Activated CD8-positive, alpha-beta T cell treated with anti-CD3 and anti-CD28 coated beads for 36 hours (primary cell): ENCODE results near the gene ZNF526. TPM values are rescaled to one million over a fixed set of nuclear protein-coding genes. Genes with fewer than 3 reads are reported as not detected.

Source experiments
- ATAC-seq: fragments of 200-7000 bp; cut with Tn5 transposase; one replicate; pipeline ENCODE4 v1.10.0; 2021; ENCODE audit warnings: mild to moderate bottlenecking, moderate library complexity
- CTCF ChIA-PET: fragments of 350-600 bp; sonication (Branson Sonifier 250); formaldehyde crosslinking; loops from one replicate; lab custom pipeline; 2021; ENCODE audit warnings: antibody characterized with exemption; lab: Charles Lee
- POLR2A ChIA-PET: fragments of 350-600 bp; sonication (Branson Sonifier 250); formaldehyde crosslinking; loops from one replicate; lab custom pipeline; 2021; ENCODE audit warnings: antibody characterized with exemption; lab: Charles Lee
- DNase-seq: peaks from one replicate; pipeline ENCODE4 v3.0.0-alpha.2; 2020
- H3K27ac Mint-ChIP-seq: one replicate; pipeline ENCODE4 v1.8.0; 2021; ENCODE audit warnings: mild to moderate bottlenecking, mixed read lengths
- H3K27me3 Mint-ChIP-seq: one replicate; pipeline ENCODE4 v1.8.0; 2021; ENCODE audit warnings: mixed read lengths
- H3K36me3 Mint-ChIP-seq: one replicate; pipeline ENCODE4 v1.8.0; 2021; ENCODE audit warnings: low read depth, mixed read lengths
- H3K4me1 Mint-ChIP-seq: one replicate; pipeline ENCODE4 v1.8.0; 2021; ENCODE audit warnings: low read depth, mixed read lengths
- H3K4me3 Mint-ChIP-seq: one replicate; pipeline ENCODE4 v1.8.0; 2021; ENCODE audit warnings: mild to moderate bottlenecking, moderate library complexity, mixed read lengths
- H3K9me3 Mint-ChIP-seq: one replicate; pipeline ENCODE4 v1.8.0; 2021; ENCODE audit warnings: mixed read lengths
- CTCF ChIP-seq: fragments of 200-600 bp; IDR thresholded peaks from one replicate; pipeline ENCODE4 v1.8.0; 2022; ENCODE audit warnings: antibody characterized with exemption, mild to moderate bottlenecking
- intact Hi-C: fragments of 100-400 bp; cut with micrococcal nuclease; formaldehyde crosslinking; loops from one replicate; pipeline ENCODE4 v1.10.0; 2022
- total RNA-seq, 2 experiments: library from RNA; stranded (reverse); gene quantifications; one replicate each; pipeline ENCODE4 v1.2.3, GENCODE V29; 2021

Gene ZNF526
- total RNA-seq, 2 experiments from 2014 or later = 12.0 to 12.3 TPM

GRCh38 chr19:42235181-42235580 is 15.1 kb downstream of the ZNF526 start:
- H3K4me3 Mint-ChIP-seq = no peak overlapping the region
- TF ChIP-seq CTCF = no peak
- H3K9me3 Mint-ChIP-seq = no peaks in the 10 kb centered on the region
- no peak overlapping the region for H3K27ac Mint-ChIP-seq
- peaks cover 55% of the 10 kb centered on the region for H3K36me3 Mint-ChIP-seq
- ChIA-PET CTCF (interaction anchor here (1.2 to 1.7 kb wide), 5 partner anchors 15 to 126 kb away, joined by 3 to 4 read pairs (median 3); no protein-coding TSS in a partner anchor), POLR2A (interaction anchor here (1.3 to 16.1 kb wide), 2 partner anchors 9 to 12 kb away, joined by 4 to 195 read pairs; partner anchors contain the start of genes DEDD2 and ZNF526)
- intact Hi-C loops = no loop called here
- no peaks in the 10 kb centered on the region for H3K27me3 Mint-ChIP-seq
- ATAC-seq (no peak), DNase-seq (no peak)
- peaks cover 25% of the 10 kb centered on the region for H3K4me1 Mint-ChIP-seq

- intact Hi-C loops = loop anchor here (5.0 kb wide), 1 partner anchor 43 kb away; no protein-coding TSS in a partner anchor
- POLR2A ChIA-PET = interaction anchor here (0.6 to 16.1 kb wide), 5 partner anchors 9 to 64 kb away, joined by 3 to 195 read pairs (median 4); partner anchors contain the start of genes DEDD2, PAFAH1B3 and ZNF526
These were observed 19.6 kb downstream of the ZNF526 start for GRCh38 chr19:42239544-42240220.

GRCh38 chr19:42241279-42241678 is 21.2 kb downstream of the ZNF526 start:
- H3K4me1 Mint-ChIP-seq = peaks cover 44% of the 10 kb centered on the region
- H3K9me3 Mint-ChIP-seq = no peaks in the 10 kb centered on the region
- ChIA-PET POLR2A (interaction anchor here (1.1 to 16.1 kb wide), 6 partner anchors 8 to 120 kb away, joined by 3 to 195 read pairs (median 14); partner anchors contain the start of genes DEDD2 and ZNF526), CTCF (interaction anchor here (0.5 to 6.7 kb wide), 10 partner anchors 11 to 109 kb away, joined by 3 to 107 read pairs (median 4); partner anchors contain the start of gene POU2F2)
- H3K4me3 Mint-ChIP-seq = peak overlapping the region; percentile 94
- no peak for ATAC-seq
- no peak for DNase-seq
- H3K36me3 Mint-ChIP-seq = peaks cover 25% of the 10 kb centered on the region
- no peak for TF ChIP-seq CTCF
- peak overlapping the region; percentile 89 for H3K27ac Mint-ChIP-seq
- H3K27me3 Mint-ChIP-seq = no peaks in the 10 kb centered on the region
- intact Hi-C loops = loop anchor here (5.0 kb wide), 1 partner anchor 41 kb away; no protein-coding TSS in a partner anchor

More at GRCh38 chr19:42239544-42240220, 19.6 kb downstream of the ZNF526 start:
- Mint-ChIP-seq H3K36me3 (peaks cover 36% of the 10 kb centered on the region), H3K27ac (peak overlapping the region; percentile 19), H3K4me3 (no peak overlapping the region), H3K27me3 (no peaks in the 10 kb centered on the region), H3K4me1 (peaks cover 34% of the 10 kb centered on the region), H3K9me3 (no peaks in the 10 kb centered on the region)
- ATAC-seq (no peak), DNase-seq (no peak)
- CTCF ChIA-PET = interaction anchor here (0.9 to 3.3 kb wide), 3 partner anchors 11 to 56 kb away, joined by 3 to 14 read pairs (median 10); no protein-coding TSS in a partner anchor
- no peak for TF ChIP-seq CTCF

GRCh38 chr19:42242069-42242511 is 22.0 kb downstream of the ZNF526 start:
- Mint-ChIP-seq H3K27me3 (no peaks in the 10 kb centered on the region), H3K4me1 (peaks cover 46% of the 10 kb centered on the region), H3K36me3 (peaks cover 23% of the 10 kb centered on the region), H3K4me3 (peak overlapping the region; percentile 94), H3K9me3 (no peaks in the 10 kb centered on the region), H3K27ac (peak overlapping the region; percentile 89)
- DNase-seq (peak; percentile 37), ATAC-seq (no peak)
- no peak for TF ChIP-seq CTCF
- ChIA-PET POLR2A (interaction anchor here (0.8 to 16.1 kb wide), 7 partner anchors 9 to 383 kb away, joined by 3 to 195 read pairs (median 13); partner anchors contain the start of genes DEDD2, POU2F2 and ZNF526), CTCF (interaction anchor here (0.7 to 6.7 kb wide), 11 partner anchors 10 to 109 kb away, joined by 3 to 107 read pairs (median 4); partner anchors contain the start of genes DEDD2, POU2F2 and ZNF526)
- intact Hi-C loops = loop anchor here (5.0 kb wide), 1 partner anchor 40 kb away; no protein-coding TSS in a partner anchor
